GM12878 (cell line): ENCODE measurements around the gene IL1RAPL1. TPM values are rescaled to one million over a fixed set of nuclear protein-coding genes. Genes with fewer than 3 reads are reported as not detected.

Experiments
- ATAC-seq: fragments of 200-7000 bp; cut with Tn5 transposase; 3 replicates; pipeline ENCODE4 v1.9.1; 2020; ENCODE audit warnings: mild to moderate bottlenecking, moderate library complexity
- BruUV-seq: library from RNA; stranded (reverse); fragments of 400-500 nt; replicated peaks from 2 replicates; lab custom pipeline; 2021; lab: Mats Ljungman, UMichigan
- CTCF ChIA-PET: fragments of 300-600 bp; sonication (Branson Sonifier 250); formaldehyde crosslinking; extraction: SDS; loops from one replicate; lab custom pipeline; 2021; ENCODE audit warnings: inconsistent platforms; lab: Yijun Ruan, JAX
- POLR2A ChIA-PET: fragments of 350-600 bp; formaldehyde crosslinking; extraction: SDS; loops from one replicate; lab custom pipeline; 2021; ENCODE audit warnings: inconsistent platforms; lab: Charles Lee
- RAD21 ChIA-PET: fragments of 300-600 bp; sonication (Branson Sonifier 250); formaldehyde crosslinking; loops from one replicate; lab custom pipeline; 2023; ENCODE audit warnings: antibody characterized with exemption; ENCODE audit not compliant: unreplicated experiment; lab: Charles Lee
- SMC1A ChIA-PET: fragments of 300-600 bp; sonication (Branson Sonifier 250); formaldehyde crosslinking; loops from one replicate; lab custom pipeline; 2023; ENCODE audit not compliant: unreplicated experiment, uncharacterized antibody; lab: Charles Lee
- DNase-seq: peaks from one replicate; pipeline ENCODE4 v3.0.0-alpha.2; 2011; ENCODE audit warnings: low read depth, low spot score
- FAIRE-seq: peaks from 3 replicates; lab custom pipeline; 2011; peaks lifted over from hg19 to GRCh38; lab: Jason Lieb, UNC
- H2AFZ ChIP-seq: 2 replicates; pipeline ENCODE4 v1.6.0; 2011; ENCODE audit warnings: low read depth, low read length, control low read depth; ENCODE audit not compliant: control insufficient read depth
- H3K27ac ChIP-seq: 2 replicates; pipeline ENCODE4 v1.5.1; 2011; ENCODE audit warnings: control low read depth; ENCODE audit not compliant: control insufficient read depth, insufficient read depth
- H3K27me3 ChIP-seq, 2 experiments: replicated peaks in 1 of 2; 2 replicates each; pipeline versions ENCODE4 v1.6.0 to v1.6.1; 2011; ENCODE audit warnings: low read length in 1 of 2; ENCODE audit not compliant: control insufficient read depth in 2 of 2, insufficient read depth in 2 of 2
- H3K36me3 ChIP-seq, 2 experiments: 2 replicates each; pipeline ENCODE4 v1.5.1; 2011; ENCODE audit warnings: low read length in 1 of 2; ENCODE audit not compliant: control insufficient read depth in 2 of 2, insufficient read depth in 2 of 2
- H3K4me1 ChIP-seq: 2 replicates; pipeline ENCODE4 v1.6.1; 2011; ENCODE audit warnings: mild to moderate bottlenecking, low read length, moderate library complexity, mixed read lengths; ENCODE audit not compliant: control insufficient read depth, insufficient read depth
- H3K4me2 ChIP-seq: 2 replicates; pipeline ENCODE4 v1.6.0; 2011; ENCODE audit warnings: control low read depth; ENCODE audit not compliant: control insufficient read depth, insufficient read depth
- H3K4me3 ChIP-seq: fragments of 200-600 bp; sonication (generic); 2 replicates; pipeline ENCODE4 v1.5.1; 2016
- H3K79me2 ChIP-seq: 2 replicates; pipeline ENCODE4 v1.6.0; 2011; ENCODE audit warnings: low read length; ENCODE audit not compliant: control insufficient read depth, insufficient read depth
- H3K9ac ChIP-seq: 2 replicates; pipeline ENCODE4 v1.8.0; 2011; ENCODE audit warnings: low read length, control low read depth, mixed read lengths; ENCODE audit not compliant: control insufficient read depth, insufficient read depth
- H3K9me3 ChIP-seq: replicated peaks from 3 replicates; pipeline ENCODE4 v1.5.1; 2011; ENCODE audit warnings: mild to moderate bottlenecking, low read length; ENCODE audit not compliant: control insufficient read depth, insufficient read depth
- H4K20me1 ChIP-seq: 2 replicates; pipeline ENCODE4 v1.6.0; 2011; ENCODE audit not compliant: control insufficient read depth, insufficient read depth
- ASH2L ChIP-seq: fragments of 300-600, 200-600 bp; sonication (generic); IDR thresholded peaks from 2 replicates; pipeline ENCODE4 v1.6.1; 2017; ENCODE audit warnings: low read depth, mild to moderate bottlenecking, borderline replicate concordance
- BHLHE40 ChIP-seq, 2 experiments: fragments of 450-650 bp in 1 of 2; IDR thresholded peaks; 2 replicates each; pipeline ENCODE4 v1.6.1; 2011 to 2017; ENCODE audit warnings: low read depth in 2 of 2, borderline replicate concordance in 1 of 2, improper control_type of control experiment in 1 of 2, low read length in 1 of 2, mild to moderate bottlenecking in 1 of 2
- CBX3 ChIP-seq: fragments of 200-600 bp; sonication (generic); IDR thresholded peaks from 2 replicates; pipeline ENCODE4 v1.6.1; 2016; ENCODE audit warnings: low read depth, borderline replicate concordance
- HCFC1 ChIP-seq: fragments of 150-350 bp; IDR thresholded peaks from 2 replicates; pipeline ENCODE4 v1.6.1; 2014; ENCODE audit warnings: low read length
- HDGF ChIP-seq: fragments of 450-650 bp; IDR thresholded peaks from 2 replicates; pipeline ENCODE4 v1.6.1; 2016; ENCODE audit warnings: antibody characterized with exemption
- KAT2A ChIP-seq: conservative IDR thresholded peaks from 2 replicates; pipeline ENCODE4 v1.6.1; 2011; ENCODE audit warnings: low read depth, low read length; ENCODE audit not compliant: control insufficient read depth
- MLLT1 ChIP-seq: fragments of 450-650 bp; IDR thresholded peaks from 2 replicates; pipeline ENCODE4 v1.6.1; 2016; ENCODE audit warnings: mild to moderate bottlenecking
- NBN ChIP-seq: fragments of 450-650 bp; IDR thresholded peaks from 2 replicates; pipeline ENCODE4 v1.6.1; 2016
- NRF1 ChIP-seq: conservative IDR thresholded peaks from 2 replicates; pipeline ENCODE4 v1.6.1; 2011; ENCODE audit warnings: mild to moderate bottlenecking, low read depth, low read length, improper control_type of control experiment
- POLR2A ChIP-seq: IDR thresholded peaks from 2 replicates; pipeline ENCODE4 v1.6.1; 2011; ENCODE audit warnings: low read depth, mild to moderate bottlenecking, low read length
- SKIL ChIP-seq: fragments of 450-650 bp; IDR thresholded peaks from 2 replicates; pipeline ENCODE4 v1.6.1; 2017; ENCODE audit warnings: mild to moderate bottlenecking, low read depth, inconsistent platforms; ENCODE audit not compliant: poor library complexity, severe bottlenecking
- YY1 ChIP-seq: IDR thresholded peaks from 2 replicates; pipeline ENCODE4 v1.6.1; 2011; ENCODE audit warnings: low read depth, mild to moderate bottlenecking, low read length
- WGBS: methylation state at CpG from one replicate; pipeline ENCODE4 v1.1.6; 2016; ENCODE audit warnings: low lambda C conversion rate; ENCODE audit not compliant: insufficient replicate concordance, insufficient coverage; ENCODE audit errors: missing lambda C conversion rate; 5-methylcytosine and 5-hydroxymethylcytosine counted together
- in situ Hi-C: fragments of 300-500 bp; cut with MboI; formaldehyde crosslinking; loops from 9 replicates; pipeline ENCODE4 v1.14.3; 2018; ENCODE audit warnings: mixed read lengths
- intact Hi-C: fragments of 100-400 bp; cut with micrococcal nuclease; formaldehyde crosslinking; loops from one replicate; pipeline ENCODE4 v1.14.2; 2022; ENCODE audit not compliant: unreplicated experiment
- polyA plus RNA-seq, 11 experiments: library from polyadenylated mRNA; depleted of rRNA in 4 of 11; unstranded in 6 of 11; stranded (reverse) in 5 of 11; fragments of >200 nt; fragmentation: Nextera tagmentation in 4 of 11; fragmentation: Illumina TruSeq in 1 of 11; extraction: Ambion mirVana in 4 of 11; extraction: Trizol in 1 of 11; gene quantifications; 1 replicate in 1 of 11; 2 replicates in 10 of 11; pipeline versions ENCODE4 v1.2.1 to v1.2.3, GENCODE V29; 2011 to 2016; ENCODE audit warnings: inconsistent platforms in 2 of 11, missing spikeins in 2 of 11, low read depth in 1 of 11
- total RNA-seq, 4 experiments: library from RNA; depleted of rRNA in 3 of 4; stranded (reverse); fragments of >200 nt in 3 of 4; fragmentation: Illumina TruSeq in 1 of 4; extraction: Trizol in 1 of 4; gene quantifications; 2 replicates each; pipeline versions ENCODE4 v1.2.1 to v1.2.3, GENCODE V29; 2013 to 2021
- TF ChIP-seq, protein P1 (sequence below): fragments of 450-650 bp; IDR thresholded peaks from 2 replicates; pipeline ENCODE4 v1.6.1; 2017; ENCODE audit warnings: borderline replicate concordance
- TF ChIP-seq, protein P2 (sequence below): fragments of 450-650 bp; conservative IDR thresholded peaks from 2 replicates; pipeline ENCODE4 v1.6.1; 2017; ENCODE audit warnings: mild to moderate bottlenecking, moderate library complexity
- TF ChIP-seq, protein P3 (sequence below): IDR thresholded peaks from 2 replicates; pipeline ENCODE4 v1.6.1; 2012; ENCODE audit warnings: low read length, inconsistent platforms

IL1RAPL1 gene
- total and polyA plus RNA-seq, 10 of the 15 experiments (the other 5 are each of a cell fraction or from before 2014, with no cell fraction given) = not detected

DNA sequence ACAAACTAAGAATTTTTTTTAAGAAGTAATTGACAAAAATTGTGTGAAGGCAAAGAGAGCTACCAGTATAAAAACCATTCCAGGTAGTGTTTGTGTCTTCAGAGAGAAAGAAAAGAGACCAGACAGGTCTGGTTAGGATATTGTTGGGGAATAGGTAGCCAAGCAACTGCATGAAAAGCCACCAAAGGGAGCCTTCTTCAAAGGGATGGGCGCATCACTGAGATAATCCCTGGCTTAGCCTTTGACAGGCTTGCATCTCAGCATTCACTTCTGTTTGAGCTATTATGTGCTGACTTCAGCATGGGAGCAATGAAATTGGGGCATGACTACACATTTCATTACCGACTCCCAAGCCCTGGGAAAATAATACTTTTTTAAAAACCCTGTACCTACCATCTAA lies 496.6 kb downstream of the IL1RAPL1 start:
- CTCF ChIA-PET = no interaction called here
- no peaks in the 10 kb centered on the region for H3K79me2 ChIP-seq
- H3K4me3 ChIP-seq = no peak overlapping the region
- H4K20me1 ChIP-seq = no peaks in the 10 kb centered on the region
- no peak overlapping the region for H2AFZ ChIP-seq
- in situ Hi-C loops (no loop called here), intact Hi-C loops (no loop called here)
- H3K36me3 ChIP-seq = no peaks in the 10 kb centered on the region
- H3K27ac ChIP-seq = no peak overlapping the region
- no peaks in the 10 kb centered on the region for H3K9me3 ChIP-seq
- RAD21 ChIA-PET = no interaction called here
- no peaks in the 10 kb centered on the region for H3K4me1 ChIP-seq
- FAIRE-seq (no peak), ATAC-seq (no peak), DNase-seq (no peak)
- no peak overlapping the region for H3K9ac ChIP-seq
- H3K4me2 ChIP-seq = no peak overlapping the region
- POLR2A ChIA-PET = no interaction called here
- 0% methylated on average over 2 of the region's 2 CpGs for WGBS
- no peaks in the 10 kb centered on the region; a peak in 1 of 4 replicates for H3K27me3 ChIP-seq
- SMC1A ChIA-PET = interaction anchor here (1.2 kb wide), 1 partner anchor 17 kb away, joined by 3 read pairs; no protein-coding TSS in a partner anchor
- BruUV-seq = no TSS peak
- TF ChIP-seq KAT2A (no peak), SKIL (no peak), HCFC1 (no peak), HDGF (no peak), MLLT1 (no peak), POLR2A (no peak), NBN (no peak), BHLHE40 (IDR thresholded peaks at IDR 0.05; ENCODE audit: borderline replicate concordance in 1 of 2, low read depth in 2 of 2, low read length in 1 of 2) (no peak), YY1 (no peak), CBX3 (no peak), NRF1 (no peak), ASH2L (no peak)
- TF ChIP-seq, protein P1, sequence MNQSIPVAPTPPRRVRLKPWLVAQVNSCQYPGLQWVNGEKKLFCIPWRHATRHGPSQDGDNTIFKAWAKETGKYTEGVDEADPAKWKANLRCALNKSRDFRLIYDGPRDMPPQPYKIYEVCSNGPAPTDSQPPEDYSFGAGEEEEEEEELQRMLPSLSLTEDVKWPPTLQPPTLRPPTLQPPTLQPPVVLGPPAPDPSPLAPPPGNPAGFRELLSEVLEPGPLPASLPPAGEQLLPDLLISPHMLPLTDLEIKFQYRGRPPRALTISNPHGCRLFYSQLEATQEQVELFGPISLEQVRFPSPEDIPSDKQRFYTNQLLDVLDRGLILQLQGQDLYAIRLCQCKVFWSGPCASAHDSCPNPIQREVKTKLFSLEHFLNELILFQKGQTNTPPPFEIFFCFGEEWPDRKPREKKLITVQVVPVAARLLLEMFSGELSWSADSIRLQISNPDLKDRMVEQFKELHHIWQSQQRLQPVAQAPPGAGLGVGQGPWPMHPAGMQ = no peak
- TF ChIP-seq, protein P2, sequence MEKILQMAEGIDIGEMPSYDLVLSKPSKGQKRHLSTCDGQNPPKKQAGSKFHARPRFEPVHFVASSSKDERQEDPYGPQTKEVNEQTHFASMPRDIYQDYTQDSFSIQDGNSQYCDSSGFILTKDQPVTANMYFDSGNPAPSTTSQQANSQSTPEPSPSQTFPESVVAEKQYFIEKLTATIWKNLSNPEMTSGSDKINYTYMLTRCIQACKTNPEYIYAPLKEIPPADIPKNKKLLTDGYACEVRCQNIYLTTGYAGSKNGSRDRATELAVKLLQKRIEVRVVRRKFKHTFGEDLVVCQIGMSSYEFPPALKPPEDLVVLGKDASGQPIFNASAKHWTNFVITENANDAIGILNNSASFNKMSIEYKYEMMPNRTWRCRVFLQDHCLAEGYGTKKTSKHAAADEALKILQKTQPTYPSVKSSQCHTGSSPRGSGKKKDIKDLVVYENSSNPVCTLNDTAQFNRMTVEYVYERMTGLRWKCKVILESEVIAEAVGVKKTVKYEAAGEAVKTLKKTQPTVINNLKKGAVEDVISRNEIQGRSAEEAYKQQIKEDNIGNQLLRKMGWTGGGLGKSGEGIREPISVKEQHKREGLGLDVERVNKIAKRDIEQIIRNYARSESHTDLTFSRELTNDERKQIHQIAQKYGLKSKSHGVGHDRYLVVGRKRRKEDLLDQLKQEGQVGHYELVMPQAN = no peak
- TF ChIP-seq, protein P3, sequence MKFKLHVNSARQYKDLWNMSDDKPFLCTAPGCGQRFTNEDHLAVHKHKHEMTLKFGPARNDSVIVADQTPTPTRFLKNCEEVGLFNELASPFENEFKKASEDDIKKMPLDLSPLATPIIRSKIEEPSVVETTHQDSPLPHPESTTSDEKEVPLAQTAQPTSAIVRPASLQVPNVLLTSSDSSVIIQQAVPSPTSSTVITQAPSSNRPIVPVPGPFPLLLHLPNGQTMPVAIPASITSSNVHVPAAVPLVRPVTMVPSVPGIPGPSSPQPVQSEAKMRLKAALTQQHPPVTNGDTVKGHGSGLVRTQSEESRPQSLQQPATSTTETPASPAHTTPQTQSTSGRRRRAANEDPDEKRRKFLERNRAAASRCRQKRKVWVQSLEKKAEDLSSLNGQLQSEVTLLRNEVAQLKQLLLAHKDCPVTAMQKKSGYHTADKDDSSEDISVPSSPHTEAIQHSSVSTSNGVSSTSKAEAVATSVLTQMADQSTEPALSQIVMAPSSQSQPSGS = no peak
